HG03521 (cell line): ENCODE data around the gene BICDL2.

ENCODE experiments used
- ATAC-seq: cut with Tn5 transposase; IDR thresholded peaks from one replicate; pipeline ENCODE4 v1.9.1; 2021; ENCODE audit warnings: mild to moderate bottlenecking, moderate library complexity; ENCODE audit not compliant: unreplicated experiment

BICDL2 gene

GRCh38 chr16:3049921-3050481, 13.3 kb upstream of the BICDL2 start:
- no peak for ATAC-seq

GRCh38 chr16:3047387-3047720, 10.6 kb upstream of the BICDL2 start:
- ATAC-seq = no peak

GRCh38 chr16:3046641-3047386, 10.1 kb upstream of the BICDL2 start:
- ATAC-seq = no peak

GRCh38 chr16:3045758-3046640, 9.3 kb upstream of the BICDL2 start, which contains the start of gene MMP25:
Gene MMP25 (plus strand): TSS chr16:3046561. CDS start chr16:3046918, 357 bp downstream.
- ATAC-seq = no peak

- ATAC-seq = no peak
Measured at GRCh38 chr16:3044708-3045107, 8.0 kb upstream of the BICDL2 start.

GRCh38 chr16:3042376-3042775, 5.6 kb upstream of the BICDL2 start:
- ATAC-seq = no peak

- ATAC-seq = no peak
Measured at GRCh38 chr16:3038896-3039295, 2.2 kb upstream of the BICDL2 start.

- ATAC-seq = no peak
Measured at GRCh38 chr16:3038256-3038655, 1.5 kb upstream of the BICDL2 start.

- ATAC-seq = no peak
Measured at GRCh38 chr16:3035972-3036725, 595 bp downstream of the BICDL2 start.

GRCh38 chr16:3035289-3035971, 1.3 kb downstream of the BICDL2 start:
- no peak for ATAC-seq

GRCh38 chr16:3032624-3033023, 4.1 kb downstream of the BICDL2 start:
- no peak for ATAC-seq

- no peak for ATAC-seq
Measured at GRCh38 chr16:3030222-3031212, 6.2 kb downstream of the BICDL2 start.

- no peak for ATAC-seq
Measured at GRCh38 chr16:3029491-3030221, 7.1 kb downstream of the BICDL2 start.

- no peak for ATAC-seq
Measured at GRCh38 chr16:3028716-3029319, 7.9 kb downstream of the BICDL2 start.

GRCh38 chr16:3027983-3028715, 8.6 kb downstream of the BICDL2 start:
- no peak for ATAC-seq

- ATAC-seq = no peak
Measured at GRCh38 chr16:3027489-3027795, 9.3 kb downstream of the BICDL2 start.

- no peak for ATAC-seq
Measured at GRCh38 chr16:3026609-3027488, 9.9 kb downstream of the BICDL2 start.
